IgD-negative memory B cell (primary cell): ENCODE results near the gene SLC25A45. TPM values are rescaled to one million over a fixed set of nuclear protein-coding genes. Genes with fewer than 3 reads are reported as not detected.
A peak's percentile ranks its signal among the peaks of the same experiment; 100 is the strongest.

ENCODE experiments used
- H3K27ac Mint-ChIP-seq, 3 donors: one replicate each; pipeline ENCODE4 v1.8.0; 2020 to 2022; ENCODE audit warnings: mild to moderate bottlenecking in 3 of 3, mixed read lengths in 3 of 3, moderate library complexity in 1 of 3
- H3K27me3 Mint-ChIP-seq: one replicate; pipeline ENCODE4 v1.8.0; 2021; ENCODE audit warnings: mixed read lengths
- H3K36me3 Mint-ChIP-seq: one replicate; pipeline ENCODE4 v1.8.0; 2020; ENCODE audit warnings: mild to moderate bottlenecking, mixed read lengths
- H3K4me1 Mint-ChIP-seq, 3 donors: one replicate each; pipeline ENCODE4 v1.8.0; 2020 to 2022; ENCODE audit warnings: mixed read lengths in 3 of 3, mild to moderate bottlenecking in 1 of 3
- H3K4me3 Mint-ChIP-seq, 4 donors: one replicate each; pipeline ENCODE4 v1.8.0; 2020 to 2022; ENCODE audit warnings: mild to moderate bottlenecking in 4 of 4, mixed read lengths in 4 of 4, moderate library complexity in 3 of 4
- H3K9me3 Mint-ChIP-seq, 3 donors: one replicate each; pipeline ENCODE4 v1.8.0; 2020 to 2021; ENCODE audit warnings: mixed read lengths in 3 of 3, mild to moderate bottlenecking in 1 of 3
- polyA plus RNA-seq: library from polyadenylated mRNA; unstranded; fragments of 300-500 nt; fragmentation: Illumina TruSeq; gene quantifications from one replicate; pipeline ENCODE4 v1.2.3, GENCODE V29; 2021

Gene SLC25A45, protein sequence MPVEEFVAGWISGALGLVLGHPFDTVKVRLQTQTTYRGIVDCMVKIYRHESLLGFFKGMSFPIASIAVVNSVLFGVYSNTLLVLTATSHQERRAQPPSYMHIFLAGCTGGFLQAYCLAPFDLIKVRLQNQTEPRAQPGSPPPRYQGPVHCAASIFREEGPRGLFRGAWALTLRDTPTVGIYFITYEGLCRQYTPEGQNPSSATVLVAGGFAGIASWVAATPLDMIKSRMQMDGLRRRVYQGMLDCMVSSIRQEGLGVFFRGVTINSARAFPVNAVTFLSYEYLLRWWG
- polyA plus RNA-seq = 17.8 TPM

DNA sequence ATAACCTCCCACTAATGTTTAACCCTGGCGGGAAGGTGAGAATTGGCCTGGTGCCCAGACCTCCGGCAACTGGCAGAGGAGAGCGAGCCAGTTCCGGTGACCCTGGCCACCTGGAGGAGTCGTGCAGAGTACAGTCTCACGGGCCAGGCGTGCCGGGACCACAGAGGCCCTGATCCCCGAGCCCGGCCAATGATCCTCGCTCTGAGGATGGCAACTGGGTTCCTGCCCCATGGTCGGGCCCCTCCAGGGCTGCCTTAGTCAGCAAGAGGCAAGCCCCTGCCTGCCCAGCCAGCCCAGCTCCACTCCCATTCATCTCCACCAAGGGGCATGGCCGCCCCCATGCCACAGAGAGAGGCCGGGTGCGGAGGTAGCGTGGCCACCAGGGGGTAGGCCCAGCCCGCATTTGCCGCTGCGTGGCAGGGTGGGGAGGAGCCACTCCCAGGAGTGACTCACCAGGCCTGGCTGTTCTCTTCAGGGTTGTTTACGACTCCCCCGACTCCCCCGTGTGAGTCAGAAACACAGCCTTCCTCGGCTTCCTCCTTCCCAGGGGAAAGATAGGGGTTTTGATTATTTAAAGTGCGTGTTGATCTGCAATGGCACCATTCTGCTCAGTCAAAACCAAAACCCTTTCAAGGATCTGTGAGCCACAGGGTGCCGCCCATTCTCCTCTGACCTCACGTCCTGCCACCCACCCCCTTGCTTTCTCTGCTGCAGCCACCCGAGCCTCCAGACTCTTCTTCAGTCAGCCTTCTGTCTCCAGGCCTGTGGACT is at the start of gene SLC25A45:
Gene SLC25A45 (minus strand): TSS at position 614 of the 771 bp plus-strand sequence. CDS start 695 bp downstream, outside the sequence.
- H3K27me3 Mint-ChIP-seq = no peaks in the 10 kb centered on the region
- no peaks in the 10 kb centered on the region for H3K9me3 Mint-ChIP-seq
- H3K4me3 Mint-ChIP-seq = peak within 1 kb of the TSS; percentile 89 to 99 (median 92)
- peaks cover 20 to 28% (median 28%) of the 10 kb centered on the region in 3 donors for H3K4me1 Mint-ChIP-seq
- peak within 1 kb of the TSS; percentile 86 to 99 (median 93) for H3K27ac Mint-ChIP-seq
- H3K36me3 Mint-ChIP-seq = no peaks in the 10 kb centered on the region

DNA sequence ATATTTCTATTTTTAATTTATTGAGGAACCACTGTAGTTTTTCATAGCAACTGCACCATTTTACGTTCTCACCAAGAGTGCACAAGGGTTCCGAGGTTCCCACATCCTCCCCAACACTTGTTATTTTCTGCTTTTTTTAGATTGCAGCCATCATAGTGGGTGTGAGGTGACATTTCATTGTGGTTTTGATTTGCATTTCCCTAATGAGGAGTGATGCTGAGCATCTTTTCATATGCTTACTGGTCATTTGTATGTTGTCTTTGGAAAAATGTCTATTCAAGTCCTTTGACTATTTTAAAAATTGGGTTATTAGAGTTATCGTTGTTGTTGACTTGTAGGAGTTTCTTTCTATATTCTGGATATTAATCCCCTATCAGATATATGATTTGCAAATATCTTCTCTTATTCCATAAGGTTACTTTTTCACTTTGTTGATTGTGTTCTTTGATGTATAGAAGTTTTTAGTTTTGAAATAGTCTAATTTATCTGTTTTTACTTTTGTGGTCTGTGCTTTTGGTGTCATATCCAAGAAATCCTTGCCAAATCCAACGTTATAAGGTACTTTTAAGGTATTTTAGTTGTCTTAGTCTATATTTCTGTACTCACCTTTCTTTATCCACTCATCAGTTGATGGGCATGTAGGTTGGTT is 49.1 kb upstream of the SLC25A45 start:
- H3K27ac Mint-ChIP-seq = peak overlapping the region; percentile 86 to 94 (median 87)
- H3K27me3 Mint-ChIP-seq = peaks cover 3% of the 10 kb centered on the region
- no peaks in the 10 kb centered on the region for H3K9me3 Mint-ChIP-seq
- peaks cover 50 to 71% (median 58%) of the 10 kb centered on the region in 3 donors for H3K4me1 Mint-ChIP-seq
- peaks cover 3% of the 10 kb centered on the region for H3K36me3 Mint-ChIP-seq
- H3K4me3 Mint-ChIP-seq = peak overlapping the region; percentile 49 to 91 (median 60)

DNA sequence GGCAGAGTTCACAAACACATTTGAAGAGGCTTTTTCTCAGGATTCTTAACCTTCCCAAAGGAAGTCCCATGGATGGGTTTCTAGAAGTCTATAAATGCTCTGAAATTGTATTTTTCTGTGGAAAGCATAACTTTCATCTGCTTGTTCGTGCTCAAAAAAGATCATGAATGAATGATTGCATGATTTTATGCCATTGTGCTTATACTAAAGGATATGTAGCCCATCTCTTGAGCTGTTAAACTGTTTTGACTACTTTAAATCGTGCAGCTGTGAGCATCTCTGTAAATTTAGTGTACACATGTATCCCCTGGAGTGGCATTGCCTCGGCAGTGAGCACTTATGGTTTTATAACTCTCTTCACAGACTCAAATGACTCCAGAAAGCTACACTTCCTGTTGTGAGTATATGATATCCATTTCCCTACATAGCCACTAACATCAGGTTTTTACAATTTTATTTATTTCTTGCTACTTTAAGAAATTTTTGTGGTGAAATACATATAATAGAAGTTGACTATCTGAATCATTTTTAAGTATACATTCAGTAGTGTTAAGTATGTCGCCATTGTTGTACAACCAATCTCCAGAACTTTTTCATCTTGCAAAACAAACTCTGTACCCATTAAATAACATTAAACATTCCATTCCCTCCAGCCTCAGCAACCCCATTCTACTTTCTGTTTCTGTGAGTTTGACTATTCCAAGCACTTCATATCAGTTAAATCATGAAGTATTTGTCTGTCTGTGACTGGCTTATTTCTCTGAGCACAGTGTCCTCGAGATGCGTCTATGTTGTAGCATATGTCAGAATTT is 48.2 kb upstream of the SLC25A45 start:
- H3K4me3 Mint-ChIP-seq = peak overlapping the region; percentile 66 to 98 (median 83)
- H3K27me3 Mint-ChIP-seq = peaks cover 3% of the 10 kb centered on the region
- H3K36me3 Mint-ChIP-seq = peaks cover 6% of the 10 kb centered on the region
- no peaks in the 10 kb centered on the region for H3K9me3 Mint-ChIP-seq
- H3K27ac Mint-ChIP-seq = peak overlapping the region; percentile 86 to 96 (median 94)
- peaks cover 53 to 75% (median 64%) of the 10 kb centered on the region in 3 donors for H3K4me1 Mint-ChIP-seq

DNA sequence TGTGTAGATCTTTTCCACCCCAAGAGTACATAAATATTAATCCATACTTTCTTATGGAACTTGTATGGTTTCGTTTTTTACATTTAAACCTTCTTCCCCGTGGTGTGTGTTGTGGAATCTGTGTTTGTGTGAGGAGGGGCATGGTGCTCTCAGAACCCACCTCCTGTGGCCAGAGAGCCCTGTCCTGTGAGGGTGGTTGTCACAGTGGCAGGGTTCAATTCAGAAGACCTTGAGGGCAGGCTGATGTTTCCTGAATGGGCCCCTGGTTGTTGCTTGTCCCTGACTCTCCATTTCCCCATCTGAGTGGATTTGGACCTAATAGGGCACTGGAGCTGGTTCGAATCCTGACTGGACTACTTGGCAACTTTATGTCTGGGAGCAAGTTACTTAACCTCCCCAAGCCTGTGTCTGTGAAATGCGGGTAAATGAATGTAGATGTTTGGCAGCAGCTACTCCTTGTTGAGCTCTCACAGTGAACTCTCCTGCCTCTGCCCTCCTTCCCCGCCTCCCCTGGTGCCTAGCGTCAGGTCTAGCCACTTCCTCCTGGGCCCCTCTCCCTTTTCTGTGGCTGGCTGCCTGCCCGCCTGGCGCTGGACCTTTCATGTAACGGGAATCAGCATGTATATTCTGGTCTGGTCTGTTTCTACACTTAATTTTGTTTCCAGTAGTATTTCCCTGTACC is 47.4 kb upstream of the SLC25A45 start:
- peaks cover 3% of the 10 kb centered on the region for H3K27me3 Mint-ChIP-seq
- peak overlapping the region; percentile 86 to 96 (median 94) for H3K27ac Mint-ChIP-seq
- peak overlapping the region; percentile 66 to 98 (median 83) for H3K4me3 Mint-ChIP-seq
- peaks cover 6% of the 10 kb centered on the region for H3K36me3 Mint-ChIP-seq
- H3K9me3 Mint-ChIP-seq = no peaks in the 10 kb centered on the region
- peaks cover 53 to 75% (median 64%) of the 10 kb centered on the region in 3 donors for H3K4me1 Mint-ChIP-seq

DNA sequence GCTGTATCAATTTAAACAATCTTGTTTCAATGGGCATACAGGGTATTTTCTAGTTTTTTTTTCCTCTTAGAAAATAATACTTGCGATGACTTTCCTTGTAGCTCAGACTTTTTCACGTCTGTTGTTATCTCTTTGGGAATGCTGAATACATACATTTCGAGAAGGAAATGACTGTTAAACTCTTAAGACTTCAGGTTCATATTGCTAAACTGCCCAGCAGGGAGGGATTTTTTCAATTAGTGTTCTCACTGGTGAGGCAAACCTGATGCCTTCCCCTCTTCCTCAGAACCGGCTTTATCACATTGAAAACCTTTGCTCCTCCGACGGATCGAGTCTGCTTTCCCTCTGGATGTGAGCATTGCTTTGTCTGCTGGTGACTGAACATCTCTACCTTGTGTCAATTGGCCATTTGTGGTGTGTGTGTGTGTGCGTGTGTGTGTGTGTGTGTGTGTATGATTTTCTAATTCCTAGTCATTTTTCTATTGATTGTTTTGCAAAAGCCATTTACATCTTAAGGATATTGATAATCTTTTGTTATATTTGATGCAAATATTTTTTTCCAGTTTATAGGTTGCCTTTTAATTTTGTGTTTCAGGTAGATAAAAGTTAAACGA is 46.7 kb upstream of the SLC25A45 start:
- peaks cover 6% of the 10 kb centered on the region for H3K36me3 Mint-ChIP-seq
- peaks cover 58 to 71% (median 66%) of the 10 kb centered on the region in 3 donors for H3K4me1 Mint-ChIP-seq
- peak overlapping the region; percentile 86 to 96 (median 94) for H3K27ac Mint-ChIP-seq

DNA sequence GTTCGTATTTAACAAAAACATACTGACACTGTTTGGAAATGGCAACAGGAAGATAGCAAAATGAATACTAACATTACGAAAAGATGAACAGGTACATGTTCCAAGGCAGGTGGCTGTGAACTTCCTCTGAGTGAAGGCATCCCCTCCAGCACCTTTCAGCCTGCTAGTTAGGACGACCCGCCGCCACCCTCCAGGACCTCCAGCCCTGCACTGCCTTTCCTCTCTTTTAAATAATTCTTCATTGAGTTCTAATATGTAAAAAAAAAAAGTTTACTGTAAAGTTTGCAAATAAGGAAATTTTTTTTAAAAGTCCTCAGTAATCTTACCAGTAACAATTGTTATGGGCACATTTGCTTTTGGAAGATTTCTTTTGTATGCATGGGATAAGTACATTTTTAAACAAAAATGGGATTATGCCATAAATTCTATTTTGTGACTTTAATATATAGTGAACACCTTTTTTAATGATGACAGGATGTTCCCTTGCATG is 46.2 kb upstream of the SLC25A45 start:
- H3K9me3 Mint-ChIP-seq = no peaks in the 10 kb centered on the region
- peak overlapping the region; percentile 95 to 100 (median 98) for H3K27ac Mint-ChIP-seq
- peaks cover 3% of the 10 kb centered on the region for H3K27me3 Mint-ChIP-seq

More for the DNA sequence above, 46.7 kb upstream of the SLC25A45 start:
- H3K9me3 Mint-ChIP-seq = no peaks in the 10 kb centered on the region
- peaks cover 3% of the 10 kb centered on the region for H3K27me3 Mint-ChIP-seq
- peak overlapping the region; percentile 66 to 98 (median 83) for H3K4me3 Mint-ChIP-seq

DNA sequence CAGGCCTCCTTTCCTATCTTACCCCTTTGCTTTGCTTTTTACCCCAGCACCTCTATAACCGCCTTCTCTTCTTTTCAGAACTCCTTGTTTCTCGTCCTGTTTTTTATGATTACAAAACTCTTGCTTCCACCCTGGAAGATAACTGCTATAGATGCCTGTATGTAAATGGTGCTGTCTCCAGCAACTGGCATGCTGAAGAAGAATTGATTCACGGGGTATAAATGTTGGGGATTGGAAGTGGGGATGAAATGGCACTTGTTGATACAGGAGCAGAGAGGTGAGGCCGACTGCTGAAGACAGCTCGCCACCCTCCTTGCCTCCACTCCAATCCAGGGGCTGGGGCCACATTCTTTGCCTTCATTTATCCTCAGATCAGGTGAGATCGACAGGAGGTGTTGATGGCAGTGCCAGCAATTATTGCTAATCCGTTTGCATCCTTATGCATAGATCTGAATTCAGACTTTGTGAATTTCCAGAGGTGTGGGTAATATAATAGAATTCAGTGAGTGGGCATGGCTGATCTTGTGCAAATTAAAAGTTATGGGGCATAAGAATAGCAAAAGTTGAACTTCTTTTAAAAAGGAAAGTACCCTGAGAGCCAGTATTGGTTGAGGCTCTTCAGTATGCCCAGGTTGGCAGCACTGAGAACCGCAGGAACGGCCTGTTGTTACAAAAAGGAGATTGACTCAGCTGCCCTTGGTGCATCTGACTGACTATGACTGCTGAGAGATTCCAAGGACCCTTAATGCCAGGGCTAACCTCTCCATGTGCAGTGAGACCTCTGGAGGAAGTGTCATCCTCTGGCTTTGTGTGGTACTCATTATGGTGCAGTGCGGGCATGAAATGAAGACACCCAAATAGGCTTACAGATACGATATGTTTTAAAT is 45.5 kb upstream of the SLC25A45 start:
- Mint-ChIP-seq H3K36me3 (peaks cover 7% of the 10 kb centered on the region), H3K27ac (peak overlapping the region; percentile 95 to 100 (median 98)), H3K4me3 (peak overlapping the region; percentile 86 to 98 (median 96))

More for the DNA sequence above, 46.2 kb upstream of the SLC25A45 start:
- H3K4me3 Mint-ChIP-seq = peak overlapping the region; percentile 86 to 98 (median 96)
- peaks cover 6% of the 10 kb centered on the region for H3K36me3 Mint-ChIP-seq
- peaks cover 58 to 68% (median 67%) of the 10 kb centered on the region in 3 donors for H3K4me1 Mint-ChIP-seq

DNA sequence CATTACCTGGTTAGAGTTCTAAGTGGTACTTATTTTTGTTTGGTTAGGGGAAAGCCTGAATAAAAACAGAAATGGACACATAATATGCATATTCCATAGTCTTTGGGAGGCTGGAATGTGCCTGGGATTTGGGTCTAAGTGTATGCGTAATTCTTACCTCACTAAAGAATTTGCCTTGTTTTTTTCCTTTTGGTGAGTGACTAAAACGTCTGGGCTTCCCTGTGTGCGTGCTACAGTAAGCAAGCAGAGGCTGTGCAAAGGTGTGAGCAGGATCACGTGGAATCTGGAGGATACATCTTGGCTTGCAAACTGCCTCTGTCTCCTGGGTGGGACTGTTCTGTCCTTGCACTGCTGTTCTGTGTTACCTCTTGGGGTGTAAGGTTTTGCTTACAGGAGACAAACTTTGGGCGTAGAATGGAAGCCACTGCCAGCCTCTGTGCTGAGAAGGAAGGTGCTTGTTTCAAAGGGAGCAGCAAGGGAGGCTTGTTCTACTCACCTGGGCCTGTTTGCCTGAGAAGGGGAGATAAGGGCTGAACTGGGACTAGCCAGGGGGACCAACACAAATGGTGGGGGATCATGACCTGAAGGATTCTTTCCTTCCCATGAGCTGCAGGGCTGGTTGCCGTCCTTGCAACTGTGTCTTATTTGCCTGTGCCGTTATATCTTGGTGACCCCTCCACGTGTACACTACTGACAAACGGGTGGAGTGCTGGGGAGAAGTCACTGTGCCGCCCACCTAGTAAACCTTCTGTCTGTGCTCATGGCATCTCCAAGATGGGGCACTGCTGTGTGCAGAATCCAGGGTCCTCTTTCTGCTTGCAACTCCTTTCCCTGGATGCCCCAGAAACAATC is 44.6 kb upstream of the SLC25A45 start:
- Mint-ChIP-seq H3K27ac (peak overlapping the region; percentile 95 to 100 (median 98)), H3K4me3 (peak overlapping the region; percentile 86 to 98 (median 96)), H3K4me1 (peaks cover 49 to 59% (median 59%) of the 10 kb centered on the region in 3 donors), H3K27me3 (peaks cover under 1% of the 10 kb centered on the region), H3K9me3 (no peaks in the 10 kb centered on the region), H3K36me3 (peaks cover 9% of the 10 kb centered on the region)

More for the DNA sequence above, 45.5 kb upstream of the SLC25A45 start:
- peaks cover 3% of the 10 kb centered on the region for H3K27me3 Mint-ChIP-seq
- peaks cover 54 to 64% (median 64%) of the 10 kb centered on the region in 3 donors for H3K4me1 Mint-ChIP-seq
- no peaks in the 10 kb centered on the region for H3K9me3 Mint-ChIP-seq

DNA sequence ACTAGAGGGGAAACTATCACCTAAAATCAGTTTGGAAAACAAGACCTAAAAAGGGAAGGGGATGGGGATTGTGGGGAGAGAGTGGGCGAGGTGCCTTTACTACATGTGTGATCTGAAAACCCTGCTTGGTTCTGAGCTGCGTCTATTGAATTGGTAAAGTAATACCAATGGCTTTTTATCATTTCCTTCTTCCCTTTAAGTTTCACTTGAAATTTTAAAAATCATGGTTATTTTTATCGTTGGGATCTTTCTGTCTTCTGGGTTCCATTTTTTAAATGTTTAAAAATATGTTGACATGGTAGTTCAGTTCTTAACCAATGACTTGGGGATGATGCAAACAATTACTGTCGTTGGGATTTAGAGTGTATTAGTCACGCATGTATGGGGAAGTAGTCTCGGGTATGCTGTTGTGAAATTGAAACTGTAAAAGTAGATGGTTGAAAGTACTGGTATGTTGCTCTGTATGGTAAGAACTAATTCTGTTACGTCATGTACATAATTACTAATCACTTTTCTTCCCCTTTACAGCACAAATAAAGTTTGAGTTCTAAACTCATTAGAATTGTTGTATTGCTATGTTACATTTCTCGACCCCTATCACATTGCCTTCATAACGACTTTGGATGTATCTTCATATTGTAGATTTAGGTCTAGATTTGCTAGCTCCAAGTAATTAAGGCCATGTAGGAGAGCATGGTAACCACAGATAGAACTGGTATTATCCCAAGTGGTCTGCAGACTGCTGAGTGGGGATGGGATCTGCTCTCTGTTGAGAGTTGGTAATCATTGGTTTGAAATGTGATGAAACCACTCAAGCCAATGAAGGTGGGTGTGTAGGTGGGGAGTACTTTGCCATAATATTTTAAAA is 43.8 kb upstream of the SLC25A45 start:
- Mint-ChIP-seq H3K36me3 (peaks cover 9% of the 10 kb centered on the region), H3K4me3 (peak overlapping the region; percentile 86 to 98 (median 96)), H3K27ac (peak overlapping the region; percentile 95 to 100 (median 98)), H3K4me1 (peaks cover 43 to 53% (median 53%) of the 10 kb centered on the region in 3 donors), H3K9me3 (no peaks in the 10 kb centered on the region), H3K27me3 (no peaks in the 10 kb centered on the region)

DNA sequence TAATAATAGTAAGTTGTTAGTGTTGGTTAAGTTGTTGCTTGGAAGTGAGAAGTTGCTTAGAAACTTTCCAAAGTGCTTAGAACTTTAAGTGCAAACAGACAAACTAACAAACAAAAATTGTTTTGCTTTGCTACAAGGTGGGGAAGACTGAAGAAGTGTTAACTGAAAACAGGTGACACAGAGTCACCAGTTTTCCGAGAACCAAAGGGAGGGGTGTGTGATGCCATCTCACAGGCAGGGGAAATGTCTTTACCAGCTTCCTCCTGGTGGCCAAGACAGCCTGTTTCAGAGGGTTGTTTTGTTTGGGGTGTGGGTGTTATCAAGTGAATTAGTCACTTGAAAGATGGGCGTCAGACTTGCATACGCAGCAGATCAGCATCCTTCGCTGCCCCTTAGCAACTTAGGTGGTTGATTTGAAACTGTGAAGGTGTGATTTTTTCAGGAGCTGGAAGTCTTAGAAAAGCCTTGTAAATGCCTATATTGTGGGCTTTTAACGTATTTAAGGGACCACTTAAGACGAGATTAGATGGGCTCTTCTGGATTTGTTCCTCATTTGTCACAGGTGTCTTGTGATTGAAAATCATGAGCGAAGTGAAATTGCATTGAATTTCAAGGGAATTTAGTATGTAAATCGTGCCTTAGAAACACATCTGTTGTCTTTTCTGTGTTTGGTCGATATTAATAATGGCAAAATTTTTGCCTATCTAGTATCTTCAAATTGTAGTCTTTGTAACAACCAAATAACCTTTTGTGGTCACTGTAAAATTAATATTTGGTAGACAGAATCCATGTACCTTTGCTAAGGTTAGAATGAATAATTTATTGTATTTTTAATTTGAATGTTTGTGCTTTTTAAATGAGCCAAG is 42.9 kb upstream of the SLC25A45 start:
- Mint-ChIP-seq H3K9me3 (no peaks in the 10 kb centered on the region), H3K4me3 (peak overlapping the region; percentile 86 to 98 (median 96)), H3K36me3 (peaks cover 7% of the 10 kb centered on the region), H3K4me1 (peaks cover 37 to 52% (median 51%) of the 10 kb centered on the region in 3 donors), H3K27me3 (no peaks in the 10 kb centered on the region), H3K27ac (peak overlapping the region; percentile 95 to 100 (median 98))
